GM12875 (cell line): ENCODE measurements around the gene MGAT5.
"Not testable (repeated sequence)": the region's sequence is repeated elsewhere in the genome, so short reads cannot be mapped to it uniquely, and the experiment has no call there.

Experiments used
- H3K4me3 ChIP-seq: one replicate; pipeline ENCODE4 v1.5.1; 2011; ENCODE audit warnings: low read depth, low read length, control low read depth
- CTCF ChIP-seq: IDR thresholded peaks from 2 replicates; pipeline ENCODE4 v1.5.1; 2011; ENCODE audit warnings: low read depth, mild to moderate bottlenecking, control low read depth, inconsistent platforms, low read length, moderate library complexity, borderline replicate concordance; ENCODE audit not compliant: insufficient read depth

Gene MGAT5

GRCh38 chr2:134468776-134469175, 214.9 kb downstream of the MGAT5 start:
- no peak overlapping the region for H3K4me3 ChIP-seq
- no peak for TF ChIP-seq CTCF

GRCh38 chr2:134469516-134470115, 215.7 kb downstream of the MGAT5 start:
- H3K4me3 ChIP-seq: no peak overlapping the region
- TF ChIP-seq CTCF: no peak

- no peak for TF ChIP-seq CTCF
- no peak overlapping the region for H3K4me3 ChIP-seq
Observed at GRCh38 chr2:134470561-134471168, 216.8 kb downstream of the MGAT5 start.

GRCh38 chr2:134476982-134477381, 223.1 kb downstream of the MGAT5 start:
- H3K4me3 ChIP-seq: not testable (repeated sequence)

GRCh38 chr2:134479696-134480330, 225.9 kb downstream of the MGAT5 start:
- no peak overlapping the region for H3K4me3 ChIP-seq
- no peak for TF ChIP-seq CTCF

- TF ChIP-seq CTCF: no peak
- no peak overlapping the region for H3K4me3 ChIP-seq
Observed at GRCh38 chr2:134482131-134482723, 228.4 kb downstream of the MGAT5 start.

GRCh38 chr2:134482766-134483340, 229.0 kb downstream of the MGAT5 start:
- TF ChIP-seq CTCF: no peak
- H3K4me3 ChIP-seq: no peak overlapping the region
